NCI-H1092 (cell line): Measurements from ENCODE around the gene FAM187B.
"Not testable (repeated sequence)": the region's sequence is repeated elsewhere in the genome, so short reads cannot be mapped to it uniquely, and the experiment has no call there.

Experiments
- DNase-seq: peaks from one replicate; lab custom pipeline; 2025; lab: John Stamatoyannopoulos, UW

FAM187B gene

GRCh38 chr19:35213663-35214632, 14.6 kb downstream of the FAM187B start:
- DNase-seq = peak; percentile 58

DNA sequence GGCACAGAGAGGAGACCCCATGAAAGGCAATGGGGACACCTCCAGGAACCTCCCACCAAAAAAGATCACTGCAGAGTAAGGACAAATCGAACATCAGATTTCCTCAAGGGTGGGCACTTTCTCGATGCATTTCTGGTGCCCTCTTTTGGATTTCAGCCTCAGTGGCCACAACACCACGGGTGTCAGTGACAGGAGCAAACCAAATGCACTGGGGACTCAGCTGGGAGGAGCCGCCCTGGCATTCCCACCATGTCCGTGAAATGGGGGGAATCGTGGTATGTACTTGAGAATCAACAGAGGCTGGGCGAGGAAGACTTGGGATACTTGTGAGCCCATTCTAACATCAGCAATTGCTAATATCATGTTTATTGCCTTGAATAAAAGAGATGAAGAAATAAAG, 16.3 kb downstream of the FAM187B start:
- no peak for DNase-seq

- DNase-seq = no peak
Observed at GRCh38 chr19:35211545-35212230, 16.9 kb downstream of the FAM187B start.

DNA sequence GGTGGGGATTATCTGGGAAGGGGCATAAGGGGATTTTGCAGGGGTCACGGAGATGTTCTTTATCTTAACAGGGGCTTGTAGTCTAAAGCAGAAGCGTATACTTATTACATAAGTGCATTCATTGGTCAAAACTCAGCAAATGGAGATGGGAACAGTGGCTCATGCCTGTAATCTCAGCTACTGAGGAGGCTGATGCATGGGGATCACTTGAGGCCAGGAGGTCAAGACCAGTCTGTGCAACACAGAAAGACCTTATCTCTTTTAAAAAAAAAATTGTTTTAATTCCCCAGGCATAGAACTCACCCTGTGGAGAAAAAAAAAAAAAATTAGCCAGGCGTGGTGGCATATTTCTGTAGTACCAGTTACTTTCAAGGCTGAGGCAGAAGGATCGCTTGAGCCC, 18.9 kb downstream of the FAM187B start:
- DNase-seq = no peak

DNA sequence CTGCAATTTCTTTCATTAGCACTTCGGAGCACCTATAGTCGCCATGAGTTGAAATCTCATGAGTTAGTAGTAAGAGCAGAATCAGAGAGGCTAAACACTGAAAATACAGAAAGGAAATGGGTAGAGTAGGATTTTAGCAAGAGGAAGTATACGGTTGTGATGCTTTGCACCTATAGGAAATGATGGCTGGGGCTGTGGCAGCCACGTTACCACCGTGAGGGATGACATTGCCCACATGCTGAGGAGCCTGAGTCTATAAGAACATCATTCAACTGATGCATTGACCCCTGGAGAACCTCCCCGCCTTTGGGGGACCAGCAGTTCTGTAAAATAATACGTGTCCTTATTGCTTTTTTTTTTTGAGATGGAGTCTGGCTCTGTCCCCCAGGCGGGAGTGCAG, 20.4 kb downstream of the FAM187B start:
- no peak for DNase-seq

DNA sequence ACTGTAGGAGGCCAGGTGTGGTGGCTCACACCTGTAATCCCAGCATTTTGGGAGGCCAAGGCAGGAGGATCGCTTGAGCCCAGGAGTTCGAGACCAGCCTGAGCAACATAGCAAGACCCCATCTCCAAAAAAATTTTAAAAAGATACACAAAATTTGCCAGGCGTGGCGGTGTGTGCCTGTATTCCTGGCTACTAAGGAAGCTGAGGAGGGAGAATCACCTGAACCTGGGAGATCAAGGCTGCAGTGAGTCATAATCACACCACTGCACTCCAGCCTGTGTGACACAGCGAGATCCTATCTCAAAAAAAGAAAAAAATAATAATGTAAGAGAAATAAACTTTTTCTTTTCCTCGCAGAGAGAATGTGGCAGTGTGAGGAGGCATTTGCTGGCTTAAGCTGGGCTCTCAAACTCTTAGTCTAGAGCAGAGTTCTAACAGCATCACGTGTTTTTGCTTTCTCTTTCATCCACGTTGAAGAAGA, 21.1 kb downstream of the FAM187B start:
- no peak for DNase-seq

DNA sequence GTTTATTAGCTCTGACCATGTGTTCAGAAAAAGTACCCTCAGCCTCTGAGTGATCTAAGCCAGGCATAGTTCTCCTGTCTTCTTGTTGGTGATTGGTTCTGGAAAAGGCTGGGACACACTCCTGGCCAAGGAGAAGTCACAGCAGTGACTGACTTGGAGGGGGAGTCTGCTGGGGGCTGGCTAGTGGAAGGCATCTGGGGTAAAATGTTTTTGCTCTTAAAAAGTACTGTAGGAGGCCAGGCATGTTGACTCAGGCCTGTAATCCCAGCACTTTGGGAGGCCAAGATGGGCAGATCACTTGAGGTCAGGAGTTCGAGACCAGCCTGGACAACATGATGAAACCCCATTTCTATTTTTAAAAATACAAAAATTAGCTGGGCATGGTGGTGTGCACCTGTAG, 21.7 kb downstream of the FAM187B start:
- DNase-seq = no peak

DNA sequence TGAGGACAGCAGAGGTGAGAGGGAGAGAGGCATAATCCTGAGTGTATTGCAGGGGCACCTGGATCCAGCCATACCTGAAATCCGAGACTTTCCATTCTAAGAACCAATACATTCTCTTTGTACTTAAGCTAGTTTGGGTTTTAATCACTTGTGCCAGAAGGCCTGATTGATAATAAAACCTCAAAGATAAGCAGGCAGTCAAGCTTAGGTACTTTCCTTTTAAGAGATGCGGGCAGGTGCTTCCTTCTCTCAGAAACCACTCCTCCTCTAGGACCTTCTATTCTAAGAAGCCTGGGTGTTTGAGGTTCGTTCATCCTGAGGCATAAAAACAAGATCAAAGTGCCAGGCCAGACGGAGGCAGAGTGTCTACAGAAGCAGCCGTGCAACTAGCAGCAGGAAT, 22.2 kb downstream of the FAM187B start:
- no peak for DNase-seq

DNA sequence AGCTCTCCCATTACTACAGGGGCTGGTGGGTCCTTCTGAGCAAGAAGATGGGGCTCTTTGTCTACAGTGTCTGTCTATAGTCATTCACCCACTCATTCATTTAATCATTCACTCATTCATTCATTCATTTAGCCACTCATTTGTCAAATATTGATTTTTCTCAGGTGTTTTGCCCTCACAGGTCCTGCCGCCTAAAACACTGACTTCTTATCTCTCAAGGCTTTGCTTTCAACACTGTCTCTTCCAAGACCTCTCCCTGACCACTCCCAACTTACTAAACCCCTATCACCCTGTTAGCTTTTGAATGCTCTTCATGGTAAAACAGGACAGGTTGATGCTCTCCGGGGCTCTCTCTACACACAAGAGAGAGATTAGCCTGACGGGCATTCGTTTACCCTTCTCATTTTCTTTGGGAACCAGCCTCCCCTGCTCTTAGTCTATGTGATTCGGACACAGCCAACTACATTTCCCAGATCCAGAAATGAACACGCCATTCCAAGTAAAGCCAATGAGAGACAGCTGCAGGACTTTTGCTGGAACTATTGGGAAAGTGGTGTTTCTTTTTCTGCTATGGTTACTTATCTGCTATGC, 22.7 kb downstream of the FAM187B start:
- no peak for DNase-seq

GRCh38 chr19:35204799-35205732, 23.5 kb downstream of the FAM187B start:
- DNase-seq = no peak

GRCh38 chr19:35202722-35203688, 25.5 kb downstream of the FAM187B start:
- DNase-seq = no peak

- DNase-seq = no peak
Observed at GRCh38 chr19:35199481-35199880, 29.1 kb downstream of the FAM187B start.

DNA sequence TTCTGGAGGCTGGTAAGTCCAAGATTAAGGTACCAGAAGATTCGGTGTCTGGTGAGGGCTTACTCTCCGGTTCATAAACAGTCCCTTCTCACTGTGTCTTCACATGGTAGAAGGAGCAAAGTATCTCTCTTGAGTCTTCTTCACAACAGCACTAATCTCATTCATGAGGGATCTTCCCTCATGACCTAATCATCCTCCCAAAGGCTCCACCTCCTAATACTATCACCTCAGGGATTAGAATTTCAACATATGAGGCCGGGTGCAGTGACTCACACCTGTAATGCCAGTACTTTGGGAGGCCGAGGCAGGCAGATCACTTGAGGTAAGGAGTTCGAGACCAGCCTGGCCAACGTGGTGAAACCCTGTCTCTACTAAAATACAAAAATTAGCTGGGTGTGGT, 31.7 kb downstream of the FAM187B start:
- DNase-seq = not testable (repeated sequence)

DNA sequence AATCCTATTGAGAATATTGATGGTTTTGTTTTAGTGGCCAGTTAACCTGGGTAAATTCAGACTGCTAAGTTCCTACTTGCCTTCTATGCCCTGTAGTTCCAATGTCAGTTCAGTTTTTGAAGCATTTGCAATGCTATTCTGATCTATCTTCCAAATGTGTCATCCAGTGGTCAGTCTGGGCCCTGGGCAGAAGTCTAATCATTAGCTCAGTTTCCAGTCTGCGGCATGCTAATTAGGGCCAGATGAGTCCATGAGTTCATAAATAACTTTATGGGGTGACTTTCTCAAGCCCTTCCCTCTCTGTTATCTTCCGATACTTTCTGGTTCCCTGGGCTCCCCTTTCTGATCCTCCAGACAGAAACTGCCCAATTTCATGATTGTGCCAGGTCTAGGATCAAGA, 32.7 kb downstream of the FAM187B start:
- no peak for DNase-seq

GRCh38 chr19:35194012-35194984, 34.2 kb downstream of the FAM187B start:
- DNase-seq = no peak

- DNase-seq = no peak
Observed at GRCh38 chr19:35184884-35185283, 43.7 kb downstream of the FAM187B start.

DNA sequence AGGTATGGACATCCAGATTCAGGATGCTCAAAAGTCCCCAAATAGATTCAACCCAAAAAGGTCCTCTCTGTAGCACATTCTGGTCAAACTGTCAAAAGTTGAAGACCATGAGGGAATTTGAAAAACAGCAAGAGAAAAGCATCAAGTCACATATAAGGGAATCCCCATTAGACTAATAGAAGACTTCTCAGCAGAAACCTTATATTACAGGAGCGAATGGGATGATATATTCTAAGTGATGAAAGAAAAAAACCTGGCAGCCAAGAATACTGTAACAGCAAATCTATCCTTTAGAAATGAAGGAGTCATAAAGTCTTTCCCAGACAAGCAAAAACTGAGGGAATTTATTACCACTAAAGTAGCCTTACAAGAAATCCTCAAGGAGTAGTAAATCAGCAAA, 44.3 kb downstream of the FAM187B start:
- DNase-seq = no peak

DNA sequence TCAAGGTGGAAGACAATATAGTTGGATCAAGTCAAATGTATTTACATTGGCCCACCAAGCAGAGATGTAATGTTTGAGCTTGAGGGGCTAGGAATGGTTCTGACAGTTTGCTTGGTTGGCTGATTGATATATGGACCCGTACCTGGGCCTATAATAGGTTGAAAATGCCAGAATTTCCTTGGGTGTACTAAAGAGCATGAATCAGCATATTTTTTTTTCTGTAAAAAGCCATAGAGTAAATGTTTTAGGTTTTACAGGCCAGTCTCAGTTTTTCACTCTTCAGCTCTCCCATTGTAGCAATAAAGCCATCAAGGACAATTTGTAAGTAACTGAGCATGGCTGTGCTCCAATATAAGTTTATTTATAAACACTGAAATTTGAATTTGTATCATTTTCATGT, 47.2 kb downstream of the FAM187B start:
- no peak for DNase-seq

GRCh38 chr19:35179830-35180229, 48.7 kb downstream of the FAM187B start:
- DNase-seq = no peak
